NCI-H2107 treated with DMSO at 0.1 percent for 48 hours (cell line): Measurements from ENCODE around the gene DTX3L.
"Not testable (repeated sequence)": the region's sequence is repeated elsewhere in the genome, so short reads cannot be mapped to it uniquely, and the experiment has no call there.

Source experiments
- DNase-seq: peaks from one replicate; lab custom pipeline; 2025; ENCODE audit not compliant: unreplicated experiment; lab: John Stamatoyannopoulos, UW

DTX3L gene

GRCh38 chr3:122560680-122561079, 3.5 kb upstream of the DTX3L start:
- peak; percentile 89 for DNase-seq

- no peak for DNase-seq
These were observed 1.0 kb upstream of the DTX3L start for GRCh38 chr3:122562923-122563716.

DNA sequence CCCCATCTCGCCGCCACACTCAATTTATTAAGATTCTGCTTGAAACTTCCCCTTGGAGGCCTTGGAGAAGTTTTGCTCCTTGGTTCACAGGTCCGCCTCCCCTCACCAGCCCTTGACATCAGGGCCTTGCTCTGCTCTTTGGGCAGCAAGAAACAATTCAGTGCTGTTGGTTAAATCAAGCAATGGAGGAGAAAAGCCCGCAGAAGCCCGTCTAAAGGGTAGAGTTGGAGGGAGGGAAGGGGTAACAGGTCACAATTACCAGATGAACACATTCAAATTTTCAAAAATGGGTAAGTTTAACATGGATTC, 467 bp upstream of the DTX3L start:
- DNase-seq: no peak

DNA sequence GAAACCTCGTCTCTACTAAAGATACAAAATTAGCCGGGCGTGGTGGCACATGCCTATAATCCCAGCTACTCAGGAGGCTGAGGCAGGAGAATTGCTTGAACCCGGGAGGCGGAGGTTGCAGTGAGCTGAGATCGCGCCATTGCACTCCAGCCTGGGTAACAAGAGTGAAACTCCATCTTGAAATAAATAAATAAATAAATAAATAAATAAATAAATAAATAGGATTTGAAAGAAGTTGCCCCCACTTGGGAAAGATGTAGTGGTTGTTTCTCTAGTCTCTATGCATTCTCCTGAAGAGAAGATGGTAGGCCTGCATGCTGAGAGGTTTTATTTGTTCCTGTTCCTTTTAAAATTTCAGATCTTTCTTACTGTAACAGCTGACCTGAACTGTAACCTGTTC, 4.0 kb downstream of the DTX3L start:
- not testable (repeated sequence) for DNase-seq

GRCh38 chr3:122568755-122569154, 4.6 kb downstream of the DTX3L start:
- no peak for DNase-seq

GRCh38 chr3:122572940-122573412, 8.8 kb downstream of the DTX3L start:
- DNase-seq: peak; percentile 29

DNA sequence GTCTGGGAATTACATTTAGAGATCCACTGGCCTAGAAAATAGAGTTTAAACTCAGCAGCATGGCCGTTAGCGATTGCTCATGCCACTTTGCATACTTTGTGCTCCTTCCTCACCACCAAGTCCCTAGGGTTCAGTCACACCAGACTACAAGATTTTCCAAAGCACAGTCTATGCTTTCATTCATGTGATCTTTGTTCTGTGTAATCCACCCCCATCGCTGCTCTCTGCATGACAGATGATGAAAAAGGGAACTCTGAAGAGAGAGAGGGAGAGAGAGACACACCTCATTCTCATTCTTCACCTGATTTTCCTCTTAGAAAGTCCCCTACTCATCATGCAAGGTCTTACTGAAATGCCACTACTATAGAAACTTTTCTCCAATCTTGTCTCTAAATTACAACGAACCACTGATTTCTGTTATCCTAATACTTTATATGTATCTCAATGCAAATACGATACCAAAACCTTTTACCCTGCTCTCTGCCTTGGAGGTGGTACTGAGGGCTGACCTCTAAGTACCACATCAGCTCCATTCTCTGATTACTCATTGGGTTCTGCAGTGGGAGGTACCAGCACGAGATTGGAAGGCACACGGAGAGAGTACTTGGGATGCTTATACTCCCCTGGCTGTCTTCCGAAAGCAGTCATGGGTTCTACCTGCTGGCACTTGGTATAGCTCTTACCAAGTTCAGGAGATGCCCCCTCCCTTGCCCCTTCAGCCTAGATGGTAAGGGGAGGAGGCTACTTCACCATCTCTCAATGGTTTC, 12.2 kb downstream of the DTX3L start:
- DNase-seq: peak; percentile 78

- no peak for DNase-seq
These were observed 13.4 kb downstream of the DTX3L start, which contains the start of gene PARP15 for GRCh38 chr3:122577409-122578031. Gene PARP15, plus strand, starts transcription at chr3:122577650. Its CDS starts 18 bp downstream, at chr3:122577668.

DNA sequence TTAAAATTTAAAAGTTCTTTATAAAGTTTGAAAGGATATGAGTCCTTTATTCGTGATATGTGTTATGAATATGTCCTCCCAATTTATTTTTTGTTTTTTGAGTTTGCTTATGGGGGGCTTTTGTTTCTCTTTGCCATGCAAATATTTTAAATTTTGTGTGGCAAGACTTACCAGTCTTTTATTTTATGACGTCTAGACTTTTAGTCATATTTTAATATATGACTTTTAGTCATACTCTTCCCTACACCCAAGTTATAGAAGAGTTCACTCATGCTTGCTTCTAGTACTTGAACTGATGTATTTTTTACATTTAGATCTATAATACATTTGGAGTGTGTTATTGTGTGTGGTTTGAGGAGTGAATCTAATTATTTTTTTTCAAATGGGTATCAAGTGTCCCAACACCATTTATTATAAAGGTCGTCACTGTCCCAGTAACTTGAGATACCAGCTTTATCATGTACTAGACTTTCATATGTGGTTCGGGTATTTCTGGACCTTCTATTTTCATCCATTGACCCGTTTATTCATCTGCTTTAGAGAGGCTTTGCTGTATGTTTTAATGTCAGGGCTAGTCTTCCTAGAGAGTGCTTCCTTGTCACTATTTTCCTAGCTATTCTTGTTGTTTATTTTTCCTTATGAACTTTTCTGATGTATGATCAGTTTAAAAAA, 14.1 kb downstream of the DTX3L start:
- peak; percentile 46 for DNase-seq

DNA sequence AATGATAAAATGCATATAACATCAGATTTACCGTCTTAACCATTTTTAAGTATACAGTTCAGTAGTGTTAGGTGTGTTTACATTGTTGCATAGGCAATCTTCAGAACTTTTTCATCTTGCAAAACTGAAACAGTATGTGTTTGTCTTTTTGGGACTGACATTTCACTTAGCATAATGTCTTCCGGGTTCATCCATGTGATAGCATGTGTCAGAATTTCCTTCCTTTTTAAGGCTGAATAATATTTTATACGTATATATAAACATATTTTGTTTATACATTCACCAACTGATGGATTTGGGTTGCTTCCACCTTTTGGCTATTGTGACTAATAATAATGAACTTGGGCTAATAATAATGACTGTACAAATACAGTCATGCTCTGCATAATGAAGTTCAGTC, 16.3 kb downstream of the DTX3L start:
- DNase-seq: no peak

- no peak for DNase-seq
These were observed 17.5 kb downstream of the DTX3L start for GRCh38 chr3:122581622-122582021.

DNA sequence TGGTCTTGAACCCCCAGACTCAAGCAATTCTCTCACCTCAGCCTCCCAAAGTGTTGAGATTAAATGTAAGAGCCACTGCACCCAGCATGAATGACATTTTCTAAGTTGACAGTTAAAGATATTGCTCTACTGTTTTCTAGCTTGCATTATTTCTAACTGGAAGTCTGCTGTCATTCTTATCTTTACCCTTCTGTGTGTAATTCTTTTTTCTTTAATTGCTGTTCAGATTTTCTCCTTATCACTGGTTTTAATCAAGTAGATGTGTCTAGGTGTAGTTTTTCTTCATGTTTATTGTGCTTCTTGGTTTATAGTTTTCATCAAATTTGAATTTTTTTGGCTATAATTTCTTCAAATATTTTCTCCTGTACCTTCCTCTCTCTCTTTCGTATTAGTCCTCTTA, 18.3 kb downstream of the DTX3L start:
- DNase-seq: no peak

GRCh38 chr3:122586098-122586497, 22.0 kb downstream of the DTX3L start:
- no peak for DNase-seq

DNA sequence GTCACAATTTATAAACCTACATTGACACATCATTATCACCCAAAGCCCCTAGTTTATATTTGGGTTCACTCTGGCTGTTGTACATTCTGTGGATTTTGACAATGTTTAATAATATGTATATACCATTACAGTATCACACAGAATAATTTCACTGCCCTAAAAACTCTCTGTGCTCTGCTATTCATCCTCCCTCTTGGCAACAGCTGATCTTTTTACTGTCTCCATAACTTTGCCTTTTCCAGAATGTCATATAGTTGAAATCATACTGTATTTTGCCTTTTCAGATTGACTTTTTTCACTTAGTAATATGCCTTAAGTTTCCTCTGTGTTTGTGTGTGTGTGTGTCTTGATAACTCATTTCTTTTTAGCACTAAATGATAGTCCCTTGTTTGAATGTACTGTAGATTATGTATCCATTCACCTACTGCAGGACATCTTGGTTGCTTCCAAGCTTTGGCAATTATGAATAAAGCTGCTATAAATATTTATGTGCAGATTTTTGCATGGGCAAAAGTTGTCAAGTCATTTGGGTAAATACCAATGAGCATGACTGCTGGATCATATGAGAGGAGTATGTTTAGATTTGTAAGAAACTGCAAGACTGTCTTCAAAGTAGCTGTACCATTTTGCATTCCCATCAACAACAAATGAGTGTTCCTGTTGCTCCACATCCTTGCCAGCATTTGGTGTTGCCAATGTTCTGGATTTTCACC, 22.8 kb downstream of the DTX3L start:
- no peak for DNase-seq

DNA sequence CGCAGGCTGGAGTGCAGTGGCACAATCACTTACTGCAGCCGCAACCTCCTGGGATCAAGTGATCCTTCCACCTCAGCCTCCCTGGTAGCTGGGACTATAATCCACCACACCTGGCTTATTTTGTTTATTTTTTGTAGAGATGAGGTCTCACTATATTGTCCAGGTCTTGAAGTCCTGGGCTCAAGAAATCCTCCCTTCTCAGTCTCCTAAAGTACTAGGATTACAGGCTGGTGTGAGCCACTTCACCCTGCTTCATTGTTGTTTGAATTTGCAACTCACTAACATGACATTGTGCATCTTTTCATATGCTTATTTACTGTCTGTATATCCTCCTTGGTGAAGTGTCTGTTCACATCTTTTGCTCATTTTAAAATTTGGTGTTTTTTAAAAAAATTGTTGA, 23.4 kb downstream of the DTX3L start:
- DNase-seq: no peak

DNA sequence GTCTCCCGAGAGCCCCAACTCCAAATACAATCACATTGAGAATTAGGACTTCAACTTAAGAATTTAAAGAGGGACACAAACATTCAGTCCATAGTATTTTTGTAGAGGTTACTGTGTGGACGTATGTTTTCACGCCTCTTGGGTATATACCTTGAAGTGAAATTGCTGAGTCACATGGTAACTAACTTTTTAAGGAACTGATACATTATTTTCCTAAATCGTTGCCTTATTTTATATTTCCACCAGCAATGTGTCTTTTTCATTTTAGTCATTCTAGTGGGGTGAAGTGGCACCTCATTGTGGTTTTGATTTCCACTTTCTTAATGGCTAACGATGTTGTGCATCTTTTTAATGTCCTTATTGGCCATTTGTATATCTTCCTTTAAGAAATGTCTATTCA, 25.2 kb downstream of the DTX3L start:
- no peak for DNase-seq

DNA sequence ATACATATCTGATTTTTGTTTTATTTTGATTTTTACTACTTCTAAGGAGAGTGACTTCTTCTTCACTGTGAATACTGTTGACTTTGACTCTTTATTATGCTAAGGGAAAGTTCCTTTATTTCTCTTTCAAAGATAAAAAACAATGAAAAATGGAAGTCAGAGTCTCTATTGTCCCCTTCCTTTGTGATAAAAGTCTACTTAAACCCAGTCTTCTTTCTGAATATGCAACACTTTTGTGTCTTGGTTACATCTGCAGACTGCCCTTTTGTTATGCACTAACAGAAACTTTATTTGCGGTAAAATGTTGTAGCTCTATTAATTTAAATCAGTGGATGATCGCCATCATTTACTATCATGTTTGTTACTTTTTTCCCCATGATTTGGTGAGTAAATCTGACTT, 26.5 kb downstream of the DTX3L start:
- no peak for DNase-seq

GRCh38 chr3:122594025-122594424, 29.9 kb downstream of the DTX3L start:
- no peak for DNase-seq

GRCh38 chr3:122598151-122598550, 34.0 kb downstream of the DTX3L start:
- no peak for DNase-seq

- no peak for DNase-seq
These were observed 34.4 kb downstream of the DTX3L start for GRCh38 chr3:122598556-122598955.
